CD8-positive, alpha-beta memory T cell (primary cell): ENCODE data around the gene TIMMDC1. TPM values are rescaled to one million over a fixed set of nuclear protein-coding genes. Genes with fewer than 3 reads are reported as not detected.

Experiments
- CTCF ChIA-PET: fragments of 350-600 bp; sonication (Branson Sonifier 250); formaldehyde crosslinking; loops from one replicate; lab custom pipeline; 2021; ENCODE audit warnings: antibody characterized with exemption; lab: Charles Lee
- POLR2A ChIA-PET: fragments of 350-600 bp; sonication (Branson Sonifier 250); formaldehyde crosslinking; loops from one replicate; lab custom pipeline; 2021; ENCODE audit warnings: antibody characterized with exemption; lab: Charles Lee
- DNase-seq, 5 donors: peaks; one replicate each; pipeline versions ENCODE4 v3.0.0 to v3.0.0-alpha.2; 2020 to 2022; ENCODE audit warnings: mixed read lengths in 1 of 5
- H3K27ac ChIP-seq: one replicate; pipeline ENCODE4 v1.7.0; 2013; ENCODE audit warnings: low read depth, mild to moderate bottlenecking, low read length, moderate library complexity
- H3K27me3 ChIP-seq: 2 replicates; pipeline ENCODE4 v1.7.0; 2013; ENCODE audit warnings: low read length, mild to moderate bottlenecking; ENCODE audit not compliant: insufficient read depth, poor library complexity, severe bottlenecking
- H3K36me3 ChIP-seq: 2 replicates; pipeline ENCODE4 v1.7.0; 2013; ENCODE audit warnings: mild to moderate bottlenecking, low read length, moderate library complexity; ENCODE audit not compliant: insufficient read depth
- H3K4me1 ChIP-seq: 2 replicates; pipeline ENCODE4 v1.7.0; 2013; ENCODE audit warnings: mild to moderate bottlenecking, low read length, moderate library complexity; ENCODE audit not compliant: insufficient read depth
- H3K4me3 ChIP-seq: 2 replicates; pipeline ENCODE4 v1.7.0; 2013; ENCODE audit warnings: mild to moderate bottlenecking, low read length
- H3K9me3 ChIP-seq: 2 replicates; pipeline ENCODE4 v1.7.0; 2013; ENCODE audit warnings: mild to moderate bottlenecking, low read length
- H3K27ac Mint-ChIP-seq, 8 donors: one replicate each; pipeline ENCODE4 v1.8.0; 2020 to 2021; ENCODE audit warnings: mixed read lengths in 8 of 8, mild to moderate bottlenecking in 6 of 8, inconsistent platforms in 3 of 8, moderate library complexity in 3 of 8
- H3K27me3 Mint-ChIP-seq, 2 donors: one replicate each; pipeline ENCODE4 v1.8.0; 2020 to 2021; ENCODE audit warnings: mixed read lengths in 2 of 2, mild to moderate bottlenecking in 1 of 2, moderate library complexity in 1 of 2
- H3K36me3 Mint-ChIP-seq, 3 donors: one replicate each; pipeline ENCODE4 v1.8.0; 2020 to 2021; ENCODE audit warnings: mixed read lengths in 3 of 3, inconsistent platforms in 1 of 3, mild to moderate bottlenecking in 1 of 3
- H3K4me1 Mint-ChIP-seq, 3 donors: one replicate each; pipeline ENCODE4 v1.8.0; 2020 to 2021; ENCODE audit warnings: mixed read lengths in 3 of 3, inconsistent platforms in 1 of 3, mild to moderate bottlenecking in 1 of 3
- H3K4me3 Mint-ChIP-seq, 7 donors: one replicate each; pipeline ENCODE4 v1.8.0; 2020 to 2021; ENCODE audit warnings: mixed read lengths in 7 of 7, mild to moderate bottlenecking in 6 of 7, moderate library complexity in 4 of 7, inconsistent platforms in 2 of 7
- H3K9me3 Mint-ChIP-seq, 5 donors: one replicate each; pipeline ENCODE4 v1.8.0; 2020 to 2022; ENCODE audit warnings: mixed read lengths in 5 of 5, mild to moderate bottlenecking in 3 of 5, moderate library complexity in 2 of 5, inconsistent platforms in 1 of 5
- polyA plus RNA-seq: library from polyadenylated mRNA; unstranded; fragments of 300-500 nt; fragmentation: Illumina TruSeq; gene quantifications from one replicate; pipeline ENCODE4 v1.2.3, GENCODE V29; 2021
- total RNA-seq, 2 experiments: library from RNA; stranded (reverse); gene quantifications; one replicate each; pipeline ENCODE4 v1.2.3, GENCODE V29; 2021

TIMMDC1 gene, protein sequence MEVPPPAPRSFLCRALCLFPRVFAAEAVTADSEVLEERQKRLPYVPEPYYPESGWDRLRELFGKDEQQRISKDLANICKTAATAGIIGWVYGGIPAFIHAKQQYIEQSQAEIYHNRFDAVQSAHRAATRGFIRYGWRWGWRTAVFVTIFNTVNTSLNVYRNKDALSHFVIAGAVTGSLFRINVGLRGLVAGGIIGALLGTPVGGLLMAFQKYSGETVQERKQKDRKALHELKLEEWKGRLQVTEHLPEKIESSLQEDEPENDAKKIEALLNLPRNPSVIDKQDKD
- 100 to 1,000 TPM; 152 to 158 TPM for total RNA-seq
- 81.1 TPM for polyA plus RNA-seq

GRCh38 chr3:119498186-119499011 lies at the start of gene TIMMDC1:
Gene TIMMDC1 (plus strand): TSS chr3:119498547. CDS start chr3:119498734, 187 bp downstream.
- peaks cover 0 to 16% (median 3%) of the 10 kb centered on the region in 3 donors for H3K36me3 Mint-ChIP-seq
- ChIA-PET POLR2A (interaction anchor here (0.6 to 4.0 kb wide), 13 partner anchors 29 to 1098 kb away, joined by 3 to 67 read pairs (median 7); partner anchors contain the start of genes ARHGAP31, B4GALT4, COX17 and GSK3B), CTCF (interaction anchor here (0.7 to 3.1 kb wide), 7 partner anchors 9 to 433 kb away, joined by 3 to 18 read pairs (median 5); partner anchors contain the start of genes POGLUT1 and TMEM39A)
- H3K36me3 ChIP-seq = no peaks in the 10 kb centered on the region
- H3K27me3 ChIP-seq = no peaks in the 10 kb centered on the region
- H3K9me3 Mint-ChIP-seq = no peaks in the 10 kb centered on the region
- peak within 1 kb of the TSS; percentile 98 to 100 (median 99) for H3K4me3 Mint-ChIP-seq
- DNase-seq = peak; percentile 95 to 98 (median 96)
- no peaks in the 10 kb centered on the region for H3K9me3 ChIP-seq
- H3K27me3 Mint-ChIP-seq = no peaks in the 10 kb centered on the region
- H3K27ac ChIP-seq = peak within 1 kb of the TSS; percentile 96
- H3K4me3 ChIP-seq = peak within 1 kb of the TSS; percentile 97
- H3K4me1 ChIP-seq = peaks cover 30% of the 10 kb centered on the region
- peak within 1 kb of the TSS; percentile 96 to 100 (median 100) for H3K27ac Mint-ChIP-seq
- peaks cover 28 to 46% (median 41%) of the 10 kb centered on the region in 3 donors for H3K4me1 Mint-ChIP-seq

- H3K27ac Mint-ChIP-seq = peak overlapping the region in 3 of 8 donors; percentile 22 to 62 (median 37)
- Histone ChIP-seq H3K27ac (no peak overlapping the region), H3K9me3 (no peaks in the 10 kb centered on the region), H3K27me3 (no peaks in the 10 kb centered on the region), H3K4me3 (no peak overlapping the region), H3K4me1 (no peaks in the 10 kb centered on the region), H3K36me3 (peaks cover 11% of the 10 kb centered on the region)
- H3K4me3 Mint-ChIP-seq = no peak overlapping the region
- no peaks in the 10 kb centered on the region for H3K27me3 Mint-ChIP-seq
- H3K36me3 Mint-ChIP-seq = peaks cover 4 to 84% (median 21%) of the 10 kb centered on the region in 3 donors
- ChIA-PET POLR2A (no interaction called here), CTCF (no interaction called here)
- no peak for DNase-seq
- H3K9me3 Mint-ChIP-seq = no peaks in the 10 kb centered on the region
- H3K4me1 Mint-ChIP-seq = peaks cover 21 to 36% (median 33%) of the 10 kb centered on the region in 3 donors
Measured at GRCh38 chr3:119453822-119454221, 44.5 kb upstream of the TIMMDC1 start.

DNA sequence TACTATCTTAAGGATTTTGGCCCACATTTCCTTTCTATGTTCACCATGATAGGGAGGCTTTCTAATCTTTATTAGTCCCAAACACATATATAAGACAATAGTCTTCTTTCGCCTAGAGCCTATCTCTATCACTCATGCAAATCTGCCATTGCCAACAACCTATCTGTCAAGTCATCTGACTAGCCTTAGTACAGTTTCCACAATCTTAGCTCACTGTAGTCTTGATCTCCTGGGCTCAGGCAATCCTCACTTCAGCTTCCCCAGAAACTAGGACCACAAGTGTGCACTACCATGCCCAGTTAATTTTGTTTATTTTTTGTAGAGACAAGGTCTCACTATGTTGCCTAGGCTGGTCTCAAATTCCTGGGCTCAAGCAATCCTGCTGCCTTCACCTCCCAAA lies 41.9 kb upstream of the TIMMDC1 start:
- peaks cover 4 to 87% (median 18%) of the 10 kb centered on the region in 3 donors for H3K36me3 Mint-ChIP-seq

GRCh38 chr3:119457246-119457645 lies 41.1 kb upstream of the TIMMDC1 start:
- H3K36me3 ChIP-seq = peaks cover 27% of the 10 kb centered on the region
- no peaks in the 10 kb centered on the region for H3K9me3 Mint-ChIP-seq
- CTCF ChIA-PET = no interaction called here

More for the DNA sequence above, 41.9 kb upstream of the TIMMDC1 start:
- no peaks in the 10 kb centered on the region for H3K9me3 Mint-ChIP-seq
- peaks cover 4% of the 10 kb centered on the region for H3K4me1 ChIP-seq
- H3K27ac Mint-ChIP-seq = peak overlapping the region in 3 of 8 donors; percentile 40 to 67 (median 66)
- ChIA-PET CTCF (interaction anchor here (1.5 kb wide), 1 partner anchor 13 kb away, joined by 4 read pairs; the partner anchor contains the start of gene POGLUT1), POLR2A (no interaction called here)
- no peaks in the 10 kb centered on the region for H3K9me3 ChIP-seq
- H3K27me3 ChIP-seq = no peaks in the 10 kb centered on the region
- peaks cover 30 to 58% (median 56%) of the 10 kb centered on the region in 3 donors for H3K4me1 Mint-ChIP-seq
- no peak for DNase-seq
- no peak overlapping the region for H3K4me3 Mint-ChIP-seq
- H3K27ac ChIP-seq = no peak overlapping the region
- no peak overlapping the region for H3K4me3 ChIP-seq
- H3K27me3 Mint-ChIP-seq = no peaks in the 10 kb centered on the region
- peaks cover 27% of the 10 kb centered on the region for H3K36me3 ChIP-seq

GRCh38 chr3:119463171-119464169 lies 34.9 kb upstream of the TIMMDC1 start, which contains the start of gene TMEM39A:
Gene TMEM39A (minus strand): TSS chr3:119463615. CDS start chr3:119462074, 1,541 bp downstream.
- Mint-ChIP-seq H3K27ac (peak within 1 kb of the TSS; percentile 95 to 99 (median 98)), H3K36me3 (peaks cover 0 to 41% (median 1%) of the 10 kb centered on the region in 3 donors), H3K4me1 (peaks cover 30 to 66% (median 54%) of the 10 kb centered on the region in 3 donors), H3K27me3 (peaks cover 0 to 4% of the 10 kb centered on the region in 2 donors), H3K9me3 (peaks cover 0 to 1% (median 0%) of the 10 kb centered on the region in 5 donors), H3K4me3 (peak within 1 kb of the TSS; percentile 80 to 94 (median 89))
- Histone ChIP-seq H3K4me1 (peaks cover 31% of the 10 kb centered on the region), H3K27me3 (no peaks in the 10 kb centered on the region), H3K36me3 (peaks cover 16% of the 10 kb centered on the region), H3K4me3 (peak within 1 kb of the TSS; percentile 97), H3K27ac (peak within 1 kb of the TSS; percentile 91), H3K9me3 (no peaks in the 10 kb centered on the region)
- DNase-seq = peak; percentile 99
- ChIA-PET POLR2A (interaction anchor here (0.6 to 4.8 kb wide), 9 partner anchors 36 to 887 kb away, joined by 3 to 67 read pairs (median 5); partner anchors contain the start of genes ARHGAP31, GSK3B, LRRC58 and TIMMDC1), CTCF (interaction anchor here (0.6 to 3.9 kb wide), 7 partner anchors 13 to 228 kb away, joined by 3 to 18 read pairs (median 4); partner anchors contain the start of genes B4GALT4 and TIMMDC1)

More at GRCh38 chr3:119457246-119457645, 41.1 kb upstream of the TIMMDC1 start:
- H3K27ac Mint-ChIP-seq = peak overlapping the region in 2 of 8 donors; percentile 14 to 52
- no peaks in the 10 kb centered on the region for H3K27me3 Mint-ChIP-seq
- no peak overlapping the region for H3K27ac ChIP-seq
- H3K4me3 Mint-ChIP-seq = no peak overlapping the region
- H3K36me3 Mint-ChIP-seq = peaks cover 4 to 86% (median 14%) of the 10 kb centered on the region in 3 donors
- no peak overlapping the region for H3K4me3 ChIP-seq
- POLR2A ChIA-PET = no interaction called here
- DNase-seq = no peak
- peaks cover 33 to 65% (median 64%) of the 10 kb centered on the region in 3 donors for H3K4me1 Mint-ChIP-seq
- no peaks in the 10 kb centered on the region for H3K27me3 ChIP-seq
- H3K4me1 ChIP-seq = peaks cover 12% of the 10 kb centered on the region
- H3K9me3 ChIP-seq = no peaks in the 10 kb centered on the region

GRCh38 chr3:119468041-119468440 lies 30.3 kb upstream of the TIMMDC1 start:
- Histone ChIP-seq H3K27me3 (no peaks in the 10 kb centered on the region), H3K4me1 (peaks cover 34% of the 10 kb centered on the region), H3K4me3 (peak overlapping the region; percentile 95), H3K36me3 (peaks cover 6% of the 10 kb centered on the region), H3K9me3 (no peaks in the 10 kb centered on the region), H3K27ac (peak overlapping the region; percentile 88)
- DNase-seq = no peak
- Mint-ChIP-seq H3K4me1 (peaks cover 38 to 58% (median 49%) of the 10 kb centered on the region in 3 donors), H3K36me3 (peaks cover 7 to 35% (median 8%) of the 10 kb centered on the region in 3 donors), H3K9me3 (peaks cover 0 to 1% (median 0%) of the 10 kb centered on the region in 5 donors), H3K27ac (peak overlapping the region in 7 of 8 donors; percentile 87 to 97 (median 93)), H3K27me3 (peaks cover 0 to 4% of the 10 kb centered on the region in 2 donors), H3K4me3 (peak overlapping the region; percentile 92 to 97 (median 95))
- ChIA-PET POLR2A (interaction anchor here (3.7 kb wide), 1 partner anchor 30 kb away, joined by 37 read pairs; the partner anchor contains the start of gene TIMMDC1), CTCF (no interaction called here)
